Neural progenitor cell (in vitro differentiated cells): ENCODE results near the gene COX17. TPM values are rescaled to one million over a fixed set of nuclear protein-coding genes. Genes with fewer than 3 reads are reported as not detected.

ENCODE experiments used
- DNase-seq: peaks from one replicate; pipeline ENCODE4 v3.0.0-alpha.2; 2016; ENCODE audit warnings: low spot score
- H2AFZ ChIP-seq: fragments of 200-600 bp; sonication (generic); replicated peaks from 2 replicates; pipeline ENCODE4 v1.6.1; 2016; ENCODE audit warnings: antibody characterized with exemption
- H3F3A ChIP-seq: fragments of 200-600 bp; sonication (generic); 2 replicates; pipeline ENCODE4 v1.6.1; 2016; ENCODE audit warnings: antibody characterized with exemption, low read depth
- H3K27ac ChIP-seq: fragments of 200-600 bp; sonication (generic); 2 replicates; pipeline ENCODE4 v1.5.1; 2016; ENCODE audit warnings: mild to moderate bottlenecking
- H3K27me3 ChIP-seq: fragments of 200-600 bp; sonication (generic); 2 replicates; pipeline ENCODE4 v1.6.1; 2016; ENCODE audit warnings: mild to moderate bottlenecking, moderate library complexity
- H3K36me3 ChIP-seq: fragments of 200-600 bp; sonication (generic); 2 replicates; pipeline ENCODE4 v1.5.1; 2016
- H3K4me1 ChIP-seq: fragments of 200-600 bp; sonication (generic); 2 replicates; pipeline ENCODE4 v1.6.1; 2016; ENCODE audit warnings: mixed run types
- H3K4me2 ChIP-seq: fragments of 200-600 bp; sonication (generic); 2 replicates; pipeline ENCODE4 v1.6.1; 2016
- H3K4me3 ChIP-seq: fragments of 200-600 bp; sonication (generic); 2 replicates; pipeline ENCODE4 v1.5.1; 2016
- H3K79me2 ChIP-seq: fragments of 200-600 bp; sonication (generic); 2 replicates; pipeline ENCODE4 v1.6.1; 2016; ENCODE audit warnings: low read depth
- H3K9ac ChIP-seq: fragments of 200-600 bp; sonication (generic); 2 replicates; pipeline ENCODE4 v1.6.1; 2016
- H3K9me3 ChIP-seq: fragments of 200-600 bp; sonication (generic); 2 replicates; pipeline ENCODE4 v1.5.1; 2016; ENCODE audit warnings: low read depth
- H4K20me1 ChIP-seq: fragments of 200-600 bp; sonication (generic); 2 replicates; pipeline ENCODE4 v1.6.1; 2016; ENCODE audit warnings: low read depth
- H3K27ac Mint-ChIP-seq: 3 replicates; pipeline ENCODE4 v1.8.0; 2021; ENCODE audit warnings: mixed read lengths
- H3K27me3 Mint-ChIP-seq: 2 replicates; pipeline ENCODE4 v1.8.0; 2022; ENCODE audit warnings: low read depth, mild to moderate bottlenecking, inconsistent platforms, moderate library complexity, mixed read lengths; ENCODE audit not compliant: insufficient read depth
- H3K36me3 Mint-ChIP-seq: 3 replicates; pipeline ENCODE4 v1.8.0; 2021; ENCODE audit warnings: mixed read lengths
- H3K4me1 Mint-ChIP-seq: 3 replicates; pipeline ENCODE4 v1.8.0; 2021; ENCODE audit warnings: mixed read lengths
- H3K4me3 Mint-ChIP-seq: 3 replicates; pipeline ENCODE4 v1.8.0; 2021; ENCODE audit warnings: mild to moderate bottlenecking, moderate library complexity, mixed read lengths
- H3K9me3 Mint-ChIP-seq: 3 replicates; pipeline ENCODE4 v1.8.0; 2020; ENCODE audit warnings: mixed read lengths
- CTCF ChIP-seq: fragments of 200-600 bp; sonication (generic); IDR thresholded peaks from 2 replicates; pipeline ENCODE4 v1.5.1; 2017; ENCODE audit warnings: antibody characterized with exemption, mild to moderate bottlenecking
- EZH2 ChIP-seq: fragments of 200-600 bp; sonication (generic); IDR thresholded peaks from 2 replicates; pipeline ENCODE4 v1.6.1; 2017; ENCODE audit warnings: antibody characterized with exemption, mild to moderate bottlenecking, moderate library complexity
- EZH2phosphoT487 ChIP-seq: fragments of 200-600 bp; sonication (generic); IDR thresholded peaks from 2 replicates; pipeline ENCODE4 v1.6.1; 2017; ENCODE audit warnings: antibody characterized with exemption
- total RNA-seq: library from RNA; depleted of rRNA; stranded (reverse); fragments of >200 nt; gene quantifications from 2 replicates; pipeline ENCODE4 v1.2.3, GENCODE V29; 2015; ENCODE audit warnings: low replicate concordance

Gene COX17
- total RNA-seq, 1 donor from 2014 or later: 20.9 TPM

GRCh38 chr3:119669906-119670570 lies 7.2 kb downstream of the COX17 start:
- Histone ChIP-seq H3K4me2 (no peak overlapping the region), H3K4me3 (no peak overlapping the region), H3K9ac (no peak overlapping the region), H3K36me3 (peaks cover 17% of the 10 kb centered on the region), H3K9me3 (no peaks in the 10 kb centered on the region), H4K20me1 (no peaks in the 10 kb centered on the region), H3K27me3 (no peaks in the 10 kb centered on the region), H3K27ac (no peak overlapping the region), H2AFZ (no peak overlapping the region), H3F3A (no peaks in the 10 kb centered on the region), H3K4me1 (no peaks in the 10 kb centered on the region), H3K79me2 (peaks cover 3% of the 10 kb centered on the region)
- Mint-ChIP-seq H3K36me3 (peaks cover 14% of the 10 kb centered on the region), H3K4me3 (no peak overlapping the region), H3K4me1 (no peaks in the 10 kb centered on the region), H3K27me3 (no peaks in the 10 kb centered on the region), H3K9me3 (no peaks in the 10 kb centered on the region), H3K27ac (no peak overlapping the region)
- DNase-seq: no peak
- no peak for TF ChIP-seq EZH2
- no peak for TF ChIP-seq EZH2phosphoT487
- no peak for TF ChIP-seq CTCF

DNA sequence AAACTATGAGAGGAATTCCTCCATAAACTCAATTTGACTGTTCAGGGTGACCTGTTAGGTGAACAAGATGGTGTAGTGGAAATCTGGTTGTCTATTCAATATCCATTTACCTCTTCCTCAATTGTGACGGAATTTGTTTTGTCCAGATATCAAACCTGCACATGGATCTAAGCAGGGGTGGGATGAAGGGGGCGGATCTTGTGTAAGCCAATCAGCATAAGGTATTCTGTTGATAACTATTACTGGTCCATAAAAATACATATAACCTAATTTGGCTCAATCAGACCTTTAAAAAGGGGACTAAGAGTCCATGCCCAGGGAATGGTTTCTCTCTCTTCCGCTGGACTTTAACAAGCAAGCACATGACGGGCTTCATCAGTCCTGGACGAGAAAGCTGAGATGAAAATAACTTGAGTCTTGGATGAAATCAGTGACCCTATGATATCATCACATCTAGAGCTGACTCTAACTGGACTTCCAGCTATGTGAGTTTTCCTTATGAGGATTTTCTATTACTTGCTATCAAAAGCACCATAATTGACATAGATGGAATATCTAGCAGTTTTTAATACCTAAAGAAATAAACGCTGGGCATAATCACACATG lies 11.1 kb downstream of the COX17 start:
- no peaks in the 10 kb centered on the region for H3K27me3 Mint-ChIP-seq
- H3K4me1 Mint-ChIP-seq: no peaks in the 10 kb centered on the region
- Histone ChIP-seq H3K9ac (no peak overlapping the region), H3K27ac (no peak overlapping the region), H3K36me3 (peaks cover 2% of the 10 kb centered on the region), H3K27me3 (no peaks in the 10 kb centered on the region), H3F3A (no peaks in the 10 kb centered on the region), H2AFZ (no peak overlapping the region), H3K4me1 (no peaks in the 10 kb centered on the region), H3K9me3 (no peaks in the 10 kb centered on the region), H3K4me2 (no peak overlapping the region), H3K79me2 (no peaks in the 10 kb centered on the region), H4K20me1 (no peaks in the 10 kb centered on the region), H3K4me3 (no peak overlapping the region)
- H3K9me3 Mint-ChIP-seq: no peaks in the 10 kb centered on the region
- no peak for TF ChIP-seq CTCF
- no peak for TF ChIP-seq EZH2
- TF ChIP-seq EZH2phosphoT487: no peak
- no peak overlapping the region for H3K4me3 Mint-ChIP-seq
- H3K27ac Mint-ChIP-seq: no peak overlapping the region
- no peak for DNase-seq
- H3K36me3 Mint-ChIP-seq: peaks cover 5% of the 10 kb centered on the region

DNA sequence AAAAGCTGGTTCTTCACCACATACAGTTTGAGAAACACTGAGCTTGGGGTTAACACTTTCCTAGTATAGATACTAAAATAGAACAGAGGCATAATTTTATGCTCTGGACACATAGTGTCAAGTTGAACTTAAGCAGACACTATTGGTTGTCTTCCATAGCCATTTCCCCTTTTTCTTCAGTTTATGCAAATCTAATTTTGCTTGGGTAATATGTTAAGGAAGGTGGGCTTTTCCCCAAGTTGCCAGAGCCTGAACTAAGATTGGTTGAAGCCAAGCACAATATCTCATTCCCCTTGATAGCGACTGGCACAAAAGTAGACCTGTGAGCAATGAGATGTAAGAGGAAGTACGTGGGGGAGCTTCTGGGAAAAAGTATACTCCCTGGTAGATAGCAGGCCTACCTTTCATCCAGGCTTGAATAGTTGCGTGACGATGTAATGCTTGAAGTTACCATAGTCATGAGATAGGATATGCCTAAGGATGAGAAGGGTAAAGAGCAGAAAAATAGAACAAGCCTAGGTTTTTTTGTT lies 12.3 kb downstream of the COX17 start:
- Histone ChIP-seq H4K20me1 (no peaks in the 10 kb centered on the region), H3K4me2 (no peak overlapping the region), H3K79me2 (no peaks in the 10 kb centered on the region), H3K4me3 (no peak overlapping the region), H3K27me3 (no peaks in the 10 kb centered on the region), H3K27ac (no peak overlapping the region), H3F3A (no peaks in the 10 kb centered on the region), H3K9ac (no peak overlapping the region), H3K36me3 (peaks cover 2% of the 10 kb centered on the region), H3K4me1 (no peaks in the 10 kb centered on the region), H2AFZ (no peak overlapping the region), H3K9me3 (no peaks in the 10 kb centered on the region)
- Mint-ChIP-seq H3K27ac (no peak overlapping the region), H3K36me3 (peaks cover 5% of the 10 kb centered on the region), H3K9me3 (no peaks in the 10 kb centered on the region), H3K4me1 (no peaks in the 10 kb centered on the region), H3K27me3 (no peaks in the 10 kb centered on the region), H3K4me3 (no peak overlapping the region)
- DNase-seq: no peak
- TF ChIP-seq EZH2: no peak
- TF ChIP-seq EZH2phosphoT487: no peak
- no peak for TF ChIP-seq CTCF
